T-helper 1 cell treated with Interleukin-12 subunit alpha and Interleukin-12 subunit beta and Interleukin-4 antibody, amounts not matched to agents 30 μg/mL and 1 μg/mL, for 36 hours (primary cell): ENCODE measurements around the gene ULK2.
A peak's percentile ranks its signal among the peaks of the same experiment; 100 is the strongest.
"Not testable (repeated sequence)": the region's sequence is repeated elsewhere in the genome, so short reads cannot be mapped to it uniquely, and the experiment has no call there.

ENCODE experiments used
- H3K27ac Mint-ChIP-seq: one replicate; pipeline ENCODE4 v1.8.0; 2021; ENCODE audit warnings: mild to moderate bottlenecking, mixed read lengths
- H3K27me3 Mint-ChIP-seq: one replicate; pipeline ENCODE4 v1.8.0; 2021; ENCODE audit warnings: low read depth, mixed read lengths
- H3K36me3 Mint-ChIP-seq: one replicate; pipeline ENCODE4 v1.8.0; 2021; ENCODE audit warnings: low read depth, mixed read lengths
- H3K4me1 Mint-ChIP-seq: one replicate; pipeline ENCODE4 v1.8.0; 2021; ENCODE audit warnings: low read depth, mixed read lengths
- H3K4me3 Mint-ChIP-seq: one replicate; pipeline ENCODE4 v1.8.0; 2021; ENCODE audit warnings: mild to moderate bottlenecking, moderate library complexity, mixed read lengths
- H3K9me3 Mint-ChIP-seq: one replicate; pipeline ENCODE4 v1.8.0; 2021; ENCODE audit warnings: mixed read lengths

Gene ULK2

GRCh38 chr17:19883537-19884215 is 15.9 kb upstream of the ULK2 start:
- H3K9me3 Mint-ChIP-seq, result no peaks in the 10 kb centered on the region
- no peak overlapping the region for H3K27ac Mint-ChIP-seq
- H3K36me3 Mint-ChIP-seq, result no peaks in the 10 kb centered on the region
- H3K4me3 Mint-ChIP-seq, result no peak overlapping the region
- no peaks in the 10 kb centered on the region for H3K4me1 Mint-ChIP-seq
- peaks cover 7% of the 10 kb centered on the region for H3K27me3 Mint-ChIP-seq

GRCh38 chr17:19880393-19880792 is 12.7 kb upstream of the ULK2 start:
- H3K4me1 Mint-ChIP-seq, result peaks cover 14% of the 10 kb centered on the region
- H3K9me3 Mint-ChIP-seq, result no peaks in the 10 kb centered on the region
- H3K4me3 Mint-ChIP-seq, result no peak overlapping the region
- no peaks in the 10 kb centered on the region for H3K36me3 Mint-ChIP-seq
- H3K27me3 Mint-ChIP-seq, result peaks cover 8% of the 10 kb centered on the region
- H3K27ac Mint-ChIP-seq, result no peak overlapping the region

DNA sequence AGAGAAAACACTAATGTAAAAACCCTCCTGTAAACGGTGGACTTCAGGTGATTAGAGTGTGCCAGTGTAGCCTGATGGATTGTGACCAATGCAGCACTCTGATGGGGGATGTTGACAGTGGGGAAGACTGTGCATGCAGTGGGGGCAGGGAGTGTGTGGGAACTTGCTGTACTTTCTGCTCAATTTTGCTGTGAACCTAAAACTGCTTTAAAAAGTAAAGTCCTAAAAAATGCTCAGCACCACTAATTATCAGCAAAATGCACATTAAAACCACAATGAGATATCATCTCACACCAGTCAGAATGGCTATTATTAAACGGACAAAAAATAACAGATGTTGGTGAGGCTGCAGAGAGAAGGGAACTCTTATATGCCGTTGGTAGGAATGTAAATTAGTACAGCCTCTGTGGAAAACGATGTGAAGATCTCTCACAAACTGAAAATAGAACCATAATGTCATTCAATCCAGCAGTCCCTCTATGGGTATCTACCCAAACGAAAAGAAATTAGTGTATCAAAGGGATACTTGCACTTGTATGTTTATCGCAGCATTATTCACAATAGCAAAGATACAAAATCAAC is 9.7 kb upstream of the ULK2 start:
- Mint-ChIP-seq H3K4me3 (no peak overlapping the region), H3K36me3 (no peaks in the 10 kb centered on the region), H3K27ac (no peak overlapping the region), H3K4me1 (peaks cover 14% of the 10 kb centered on the region), H3K27me3 (peaks cover 11% of the 10 kb centered on the region), H3K9me3 (no peaks in the 10 kb centered on the region)

GRCh38 chr17:19876529-19877161 is 8.9 kb upstream of the ULK2 start:
- peaks cover 14% of the 10 kb centered on the region for H3K4me1 Mint-ChIP-seq
- no peak overlapping the region for H3K27ac Mint-ChIP-seq
- no peaks in the 10 kb centered on the region for H3K36me3 Mint-ChIP-seq
- H3K4me3 Mint-ChIP-seq, result peak overlapping the region; percentile 43
- H3K9me3 Mint-ChIP-seq, result no peaks in the 10 kb centered on the region
- peaks cover 11% of the 10 kb centered on the region for H3K27me3 Mint-ChIP-seq

DNA sequence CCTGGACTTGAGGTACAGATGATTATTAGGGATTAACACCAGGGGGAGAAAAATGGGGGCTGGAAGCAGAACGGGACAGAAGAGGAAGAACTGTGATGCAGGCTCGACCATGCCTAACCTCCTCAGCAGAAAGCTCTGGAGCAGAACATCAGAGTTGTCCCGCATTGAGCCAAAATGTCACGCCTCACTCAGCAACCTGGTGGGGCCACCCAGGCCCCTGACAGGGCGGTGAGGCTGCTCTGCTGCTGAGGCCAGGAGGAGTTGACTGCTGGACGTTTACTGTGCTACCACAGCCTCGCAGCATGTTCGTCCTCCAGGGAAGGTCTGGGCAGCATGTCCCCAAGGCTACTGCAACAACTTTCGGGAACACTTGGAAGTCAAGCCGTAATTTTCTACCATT is 6.5 kb upstream of the ULK2 start:
- no peak overlapping the region for H3K27ac Mint-ChIP-seq
- H3K36me3 Mint-ChIP-seq, result no peaks in the 10 kb centered on the region
- H3K4me1 Mint-ChIP-seq, result peaks cover 14% of the 10 kb centered on the region
- H3K27me3 Mint-ChIP-seq, result peaks cover 9% of the 10 kb centered on the region
- no peaks in the 10 kb centered on the region for H3K9me3 Mint-ChIP-seq
- no peak overlapping the region for H3K4me3 Mint-ChIP-seq

GRCh38 chr17:19873346-19873745 is 5.6 kb upstream of the ULK2 start:
- Mint-ChIP-seq H3K4me3 (no peak overlapping the region), H3K27ac (no peak overlapping the region), H3K36me3 (no peaks in the 10 kb centered on the region), H3K4me1 (peaks cover 14% of the 10 kb centered on the region), H3K9me3 (no peaks in the 10 kb centered on the region), H3K27me3 (peaks cover 4% of the 10 kb centered on the region)

- Mint-ChIP-seq H3K27me3 (no peaks in the 10 kb centered on the region), H3K9me3 (no peaks in the 10 kb centered on the region), H3K36me3 (no peaks in the 10 kb centered on the region), H3K27ac (no peak overlapping the region), H3K4me3 (peak overlapping the region; percentile 42), H3K4me1 (peaks cover 12% of the 10 kb centered on the region)
Measured at GRCh38 chr17:19868079-19868395, 301 bp upstream of the ULK2 start.

GRCh38 chr17:19867079-19867328 is 732 bp downstream of the ULK2 start:
- Mint-ChIP-seq H3K36me3 (no peaks in the 10 kb centered on the region), H3K27ac (peak overlapping the region; percentile 55), H3K4me3 (peak overlapping the region; percentile 80), H3K27me3 (no peaks in the 10 kb centered on the region), H3K9me3 (no peaks in the 10 kb centered on the region), H3K4me1 (peaks cover 12% of the 10 kb centered on the region)

DNA sequence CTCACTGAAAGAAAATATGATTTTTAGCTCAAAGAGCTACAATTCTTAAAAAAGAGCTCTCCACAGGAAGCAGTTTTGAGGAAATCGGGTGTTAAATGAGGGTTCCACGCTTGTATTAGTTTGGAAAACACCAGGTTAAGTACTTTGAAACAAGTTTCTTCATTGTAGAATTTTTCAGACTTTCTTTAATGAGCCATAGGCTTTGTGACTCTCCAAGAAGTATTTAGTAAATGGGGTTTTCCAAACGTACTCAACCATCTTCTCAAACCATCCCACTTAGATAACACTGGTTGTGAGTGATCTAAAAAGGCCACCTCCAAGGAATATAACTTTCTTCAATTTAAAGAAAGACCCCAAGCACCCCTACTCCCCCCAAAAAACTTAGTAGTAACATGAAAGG is 2.7 kb downstream of the ULK2 start:
- H3K27me3 Mint-ChIP-seq, result no peaks in the 10 kb centered on the region
- no peak overlapping the region for H3K27ac Mint-ChIP-seq
- H3K4me1 Mint-ChIP-seq, result peaks cover 12% of the 10 kb centered on the region
- H3K4me3 Mint-ChIP-seq, result no peak overlapping the region
- H3K9me3 Mint-ChIP-seq, result no peaks in the 10 kb centered on the region
- H3K36me3 Mint-ChIP-seq, result no peaks in the 10 kb centered on the region

DNA sequence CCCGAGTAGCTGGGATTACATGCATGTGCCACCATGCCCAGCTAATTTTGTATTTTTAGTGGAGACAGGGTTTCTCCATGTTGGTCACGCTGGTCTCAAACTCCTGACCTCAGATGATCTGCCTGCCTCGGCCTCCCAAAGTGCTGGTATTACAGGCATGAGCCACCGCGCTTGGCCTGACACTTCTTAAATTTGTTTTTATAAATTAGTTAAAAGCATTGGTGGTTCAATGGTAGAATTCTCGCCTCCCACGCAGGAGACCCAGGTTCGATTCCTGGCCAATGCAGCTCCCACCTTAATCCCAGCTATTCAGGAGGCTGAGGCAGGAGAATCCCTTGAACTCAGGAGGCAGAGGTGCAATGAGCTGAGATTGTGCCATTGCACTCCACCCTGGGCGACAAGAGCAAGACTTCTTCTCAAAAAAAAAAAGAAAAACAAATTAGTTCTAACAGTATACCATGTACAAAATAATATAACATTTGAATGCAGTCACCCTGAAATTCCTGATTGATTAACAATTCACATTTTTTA is 7.0 kb downstream of the ULK2 start:
- not testable (repeated sequence) for H3K9me3 Mint-ChIP-seq, H3K4me1 Mint-ChIP-seq, H3K27ac Mint-ChIP-seq, H3K27me3 Mint-ChIP-seq, H3K4me3 Mint-ChIP-seq, H3K36me3 Mint-ChIP-seq

GRCh38 chr17:19857640-19858039 is 10.1 kb downstream of the ULK2 start:
- no peak overlapping the region for H3K4me3 Mint-ChIP-seq
- no peak overlapping the region for H3K27ac Mint-ChIP-seq
- peaks cover 5% of the 10 kb centered on the region for H3K36me3 Mint-ChIP-seq
- no peaks in the 10 kb centered on the region for H3K4me1 Mint-ChIP-seq
- no peaks in the 10 kb centered on the region for H3K9me3 Mint-ChIP-seq
- no peaks in the 10 kb centered on the region for H3K27me3 Mint-ChIP-seq

- Mint-ChIP-seq H3K4me3 (no peak overlapping the region), H3K4me1 (no peaks in the 10 kb centered on the region), H3K27me3 (no peaks in the 10 kb centered on the region), H3K36me3 (peaks cover 24% of the 10 kb centered on the region), H3K27ac (no peak overlapping the region), H3K9me3 (peaks cover 7% of the 10 kb centered on the region)
Measured at GRCh38 chr17:19833914-19834313, 33.8 kb downstream of the ULK2 start.

- H3K36me3 Mint-ChIP-seq, result peaks cover 19% of the 10 kb centered on the region
- no peak overlapping the region for H3K27ac Mint-ChIP-seq
- no peaks in the 10 kb centered on the region for H3K4me1 Mint-ChIP-seq
- peaks cover 7% of the 10 kb centered on the region for H3K9me3 Mint-ChIP-seq
- no peak overlapping the region for H3K4me3 Mint-ChIP-seq
- H3K27me3 Mint-ChIP-seq, result no peaks in the 10 kb centered on the region
Measured at GRCh38 chr17:19830061-19830460, 37.7 kb downstream of the ULK2 start.

DNA sequence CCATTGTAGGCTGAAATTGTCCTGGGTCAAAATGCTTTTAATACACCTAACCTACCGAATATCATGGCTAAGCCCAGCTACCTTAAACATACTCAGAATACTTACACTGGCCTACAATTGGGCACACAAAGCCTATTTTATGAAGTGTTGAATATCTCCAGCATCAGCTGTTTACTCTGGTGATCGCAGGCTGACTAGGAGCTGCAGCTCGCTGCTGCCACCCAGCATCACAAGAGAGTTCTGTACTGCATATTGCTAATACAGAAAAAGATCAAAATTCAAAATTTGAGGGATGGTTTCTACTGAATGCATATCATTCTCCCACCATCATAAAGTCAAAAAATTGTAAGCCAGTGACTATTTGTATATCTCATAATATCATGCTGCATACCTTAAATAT is 55.3 kb downstream of the ULK2 start:
- Mint-ChIP-seq H3K4me1 (no peaks in the 10 kb centered on the region), H3K4me3 (no peak overlapping the region), H3K27me3 (no peaks in the 10 kb centered on the region), H3K27ac (no peak overlapping the region), H3K36me3 (peaks cover 18% of the 10 kb centered on the region), H3K9me3 (no peaks in the 10 kb centered on the region)

GRCh38 chr17:19805006-19805405 is 62.7 kb downstream of the ULK2 start:
- H3K4me1 Mint-ChIP-seq, result peaks cover 10% of the 10 kb centered on the region
- H3K4me3 Mint-ChIP-seq, result no peak overlapping the region
- no peaks in the 10 kb centered on the region for H3K9me3 Mint-ChIP-seq
- H3K27me3 Mint-ChIP-seq, result no peaks in the 10 kb centered on the region
- H3K27ac Mint-ChIP-seq, result no peak overlapping the region
- peaks cover 18% of the 10 kb centered on the region for H3K36me3 Mint-ChIP-seq
